ENCODE results near the gene SOX6. TPM values are rescaled to one million over a fixed set of nuclear protein-coding genes. Genes with fewer than 3 reads are reported as not detected.

SOX6 gene
- total RNA-seq, 1 donor from 2014 or later, result not detected

GRCh38 chr11:16194566-16194965, 161.8 kb downstream of the SOX6 start:
- intact Hi-C loops (cut with micrococcal nuclease), result no loop called here

DNA sequence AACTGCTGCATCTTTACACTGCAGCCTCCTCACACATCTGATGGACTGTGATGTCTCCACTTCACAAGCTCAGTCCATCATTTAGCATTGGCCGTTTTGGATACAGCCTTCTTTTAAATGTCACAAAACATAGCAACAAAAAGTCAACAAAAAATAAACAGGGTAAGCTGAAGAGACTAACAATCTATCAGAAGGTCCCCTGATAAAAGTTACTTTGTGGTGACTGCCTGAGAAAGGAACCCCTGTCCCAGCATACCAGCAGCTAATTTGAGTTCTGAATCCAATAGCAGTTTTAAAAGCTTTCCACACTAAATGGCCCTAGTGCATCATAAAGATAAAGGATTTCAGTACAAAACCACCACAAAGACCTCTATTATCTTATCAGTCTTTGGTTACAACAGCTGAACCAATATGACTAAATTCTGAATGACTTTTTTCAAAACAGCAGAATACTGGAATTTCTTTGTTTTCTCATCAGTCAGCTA, 162.4 kb downstream of the SOX6 start:
- intact Hi-C loops (cut with micrococcal nuclease), result no loop called here

DNA sequence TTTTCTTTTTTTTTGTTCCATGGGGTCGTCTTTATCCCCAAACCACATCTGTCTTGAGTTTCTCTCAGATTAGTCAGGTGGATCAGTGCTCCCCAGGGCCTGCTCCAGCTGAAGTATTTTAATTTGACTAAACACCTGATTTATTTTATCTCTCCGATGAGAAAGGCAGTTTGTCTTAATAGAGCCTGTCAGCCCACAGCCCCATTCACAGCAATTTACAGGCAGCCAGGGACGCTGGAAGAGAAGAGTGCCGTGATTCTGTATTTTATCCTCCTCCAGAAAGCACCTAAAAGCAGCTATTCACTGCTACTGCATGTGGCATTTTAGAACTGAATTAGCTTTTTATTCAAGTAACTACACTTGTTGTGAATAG, 164.5 kb downstream of the SOX6 start:
- intact Hi-C loops (cut with micrococcal nuclease), result no loop called here

DNA sequence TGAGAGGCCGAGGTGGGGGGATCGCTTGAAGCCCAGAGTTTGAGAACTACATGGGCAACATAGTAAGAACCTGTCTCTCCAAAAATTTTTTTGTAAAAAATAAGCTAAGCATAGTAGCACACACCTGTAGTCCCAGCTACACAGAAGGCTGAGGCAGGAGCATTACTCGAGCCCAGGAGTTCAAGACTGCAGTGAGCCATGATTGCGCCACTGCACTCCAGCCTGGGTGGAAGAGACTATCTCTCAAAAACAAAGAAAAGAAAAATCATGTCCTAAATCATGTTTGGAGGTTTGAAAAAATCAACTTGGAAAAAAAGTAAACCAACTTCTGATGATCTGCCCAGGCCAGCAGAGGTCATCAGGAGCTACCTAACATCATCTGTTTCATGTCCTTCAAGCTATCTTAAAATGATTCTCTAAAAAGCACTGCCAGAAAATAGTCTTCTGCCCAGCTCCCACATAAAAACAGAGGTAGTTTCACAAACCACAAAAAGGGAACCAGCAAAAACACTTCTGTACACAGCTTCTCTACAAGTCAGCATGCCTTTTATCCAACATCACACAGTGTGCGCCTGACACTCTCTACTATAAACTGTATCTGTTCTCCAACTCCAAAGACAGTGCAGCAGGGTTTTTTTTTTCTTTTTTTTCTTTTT, 165.0 kb downstream of the SOX6 start:
- intact Hi-C loops (cut with micrococcal nuclease), result no loop called here

GRCh38 chr11:16186680-16187079, 169.7 kb downstream of the SOX6 start:
- intact Hi-C loops (cut with micrococcal nuclease), result no loop called here

DNA sequence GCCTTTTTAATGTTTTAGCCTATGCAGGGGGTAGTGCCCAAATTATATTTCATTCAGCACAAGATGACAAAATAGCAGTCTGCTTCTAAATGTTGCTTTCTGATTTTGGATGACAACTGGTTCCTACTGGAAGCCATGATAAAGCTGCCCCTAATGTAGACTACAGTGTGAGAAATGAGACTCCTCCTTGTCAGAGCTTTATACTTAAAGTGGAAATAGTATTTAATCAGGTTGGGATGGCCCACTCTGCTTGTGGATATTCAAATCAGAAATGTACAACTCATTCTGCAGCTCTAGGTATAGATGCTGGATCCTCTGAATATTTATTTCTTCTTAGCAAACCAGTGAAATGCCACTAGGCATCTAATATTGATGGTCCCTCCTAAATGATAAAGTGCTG, 171.3 kb downstream of the SOX6 start:
- intact Hi-C loops (cut with micrococcal nuclease), result no loop called here

DNA sequence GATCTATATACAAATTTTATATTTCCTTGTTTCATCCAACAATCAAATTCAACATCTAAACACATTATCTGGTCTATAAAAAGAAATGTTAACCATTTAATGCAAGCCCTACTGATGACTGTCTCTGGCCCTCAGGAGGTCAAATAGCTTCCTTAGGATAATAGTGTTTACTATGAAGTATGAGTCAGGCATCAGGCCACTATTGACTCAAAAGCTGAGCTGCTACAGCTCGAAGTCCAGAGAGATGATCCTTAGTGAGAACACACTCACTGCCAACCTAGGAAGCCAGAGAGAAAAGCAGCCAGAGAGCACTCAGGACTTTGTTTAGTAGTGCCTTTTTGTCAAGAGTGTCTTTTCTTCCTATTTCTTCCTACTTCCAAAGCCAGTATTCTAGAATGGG, 171.8 kb downstream of the SOX6 start:
- intact Hi-C loops (cut with micrococcal nuclease), result no loop called here

- intact Hi-C loops (cut with micrococcal nuclease), result no loop called here
Observed at GRCh38 chr11:16182553-16182952, 173.8 kb downstream of the SOX6 start.

DNA sequence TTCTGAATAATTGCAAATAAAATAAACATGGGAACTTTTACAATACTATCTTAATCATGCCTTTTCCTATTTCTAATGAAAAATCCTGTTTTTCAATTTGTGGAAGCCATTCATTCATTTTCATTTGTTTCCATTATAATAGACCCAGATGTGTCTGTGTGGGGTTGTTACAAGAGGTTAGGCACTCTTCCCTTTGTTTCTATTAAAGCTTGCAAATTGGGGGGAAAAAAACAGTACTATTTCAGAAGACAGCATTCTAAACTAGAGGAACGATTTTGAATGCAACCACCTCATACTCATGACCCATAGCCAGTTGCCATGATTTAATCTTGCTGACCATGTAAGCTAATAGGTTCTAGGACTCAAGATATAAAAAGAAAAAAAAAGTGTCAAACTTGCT, 175.5 kb downstream of the SOX6 start:
- intact Hi-C loops (cut with micrococcal nuclease), result no loop called here

DNA sequence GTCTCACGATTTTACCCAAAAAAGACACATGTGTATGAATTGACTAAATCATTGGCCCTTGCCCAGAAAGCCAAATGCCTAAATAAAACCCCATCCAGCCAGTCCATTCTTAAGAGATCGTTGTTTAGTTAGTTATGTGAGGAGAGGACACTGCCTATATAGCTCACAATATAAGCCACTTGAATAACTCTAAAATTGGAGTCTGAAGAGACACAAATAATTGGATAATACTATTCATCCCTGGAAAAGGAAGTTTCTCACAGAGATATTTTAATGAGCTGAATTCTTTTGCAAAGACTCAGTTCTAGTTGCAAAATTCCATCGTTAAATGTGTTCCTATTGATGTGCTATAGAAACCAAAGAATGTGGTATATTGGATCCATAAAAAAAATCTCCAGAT, 176.7 kb downstream of the SOX6 start:
- intact Hi-C loops (cut with micrococcal nuclease), result no loop called here

- intact Hi-C loops (cut with micrococcal nuclease), result no loop called here
Observed at GRCh38 chr11:16178273-16178672, 178.1 kb downstream of the SOX6 start.

GRCh38 chr11:16177688-16178087, 178.7 kb downstream of the SOX6 start:
- intact Hi-C loops (cut with micrococcal nuclease), result no loop called here

- intact Hi-C loops (cut with micrococcal nuclease), result no loop called here
Observed at GRCh38 chr11:16173798-16174197, 182.5 kb downstream of the SOX6 start.

GRCh38 chr11:16171882-16172281, 184.5 kb downstream of the SOX6 start:
- intact Hi-C loops (cut with micrococcal nuclease), result no loop called here

GRCh38 chr11:16169956-16170847, 186.1 kb downstream of the SOX6 start:
- intact Hi-C loops (cut with micrococcal nuclease), result no loop called here

DNA sequence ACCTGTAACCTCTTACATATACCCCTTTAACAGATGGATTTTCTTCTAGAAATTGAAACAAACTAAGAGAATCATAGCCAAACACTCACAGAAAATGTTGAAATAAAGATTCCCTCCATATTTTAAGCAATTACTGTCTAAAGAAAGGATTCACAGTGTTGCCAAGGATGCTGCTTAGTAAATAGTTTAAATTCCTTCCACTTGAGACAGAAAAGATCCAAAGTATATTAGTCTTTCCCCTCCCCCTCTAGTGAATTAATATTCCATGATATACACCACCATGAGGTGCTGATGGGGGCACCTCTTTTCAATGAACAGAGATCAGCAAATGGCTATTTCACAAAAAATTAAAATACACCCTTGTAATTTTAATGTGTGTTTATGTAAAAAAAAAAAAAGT, 186.8 kb downstream of the SOX6 start:
- intact Hi-C loops (cut with micrococcal nuclease), result no loop called here

- intact Hi-C loops (cut with micrococcal nuclease), result no loop called here
Observed at GRCh38 chr11:16167706-16168487, 188.4 kb downstream of the SOX6 start.

- intact Hi-C loops (cut with micrococcal nuclease), result no loop called here
Observed at GRCh38 chr11:16166571-16166970, 189.8 kb downstream of the SOX6 start.

GRCh38 chr11:16160146-16160545, 196.2 kb downstream of the SOX6 start:
- intact Hi-C loops (cut with micrococcal nuclease), result no loop called here

- intact Hi-C loops (cut with micrococcal nuclease), result no loop called here
Observed at GRCh38 chr11:16158426-16158994, 197.8 kb downstream of the SOX6 start.

DNA sequence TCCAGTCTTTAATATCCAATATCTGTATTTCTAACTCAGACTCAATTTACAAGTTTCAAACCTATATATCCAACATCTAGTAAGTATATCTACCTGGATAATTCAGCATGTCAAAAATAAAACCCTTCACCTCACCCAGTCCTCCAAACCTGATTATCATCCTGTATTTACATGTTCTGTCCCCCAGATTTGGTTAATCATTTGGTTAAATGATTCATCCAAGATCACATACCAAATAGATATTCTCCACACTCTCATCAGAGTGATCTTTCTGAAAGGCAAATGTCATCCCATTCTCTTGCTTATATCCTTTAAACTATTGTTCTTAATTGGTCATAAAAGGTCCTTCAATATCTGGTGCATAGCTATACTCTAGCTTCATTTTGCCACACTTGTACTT, 199.0 kb downstream of the SOX6 start:
- intact Hi-C loops (cut with micrococcal nuclease), result no loop called here

DNA sequence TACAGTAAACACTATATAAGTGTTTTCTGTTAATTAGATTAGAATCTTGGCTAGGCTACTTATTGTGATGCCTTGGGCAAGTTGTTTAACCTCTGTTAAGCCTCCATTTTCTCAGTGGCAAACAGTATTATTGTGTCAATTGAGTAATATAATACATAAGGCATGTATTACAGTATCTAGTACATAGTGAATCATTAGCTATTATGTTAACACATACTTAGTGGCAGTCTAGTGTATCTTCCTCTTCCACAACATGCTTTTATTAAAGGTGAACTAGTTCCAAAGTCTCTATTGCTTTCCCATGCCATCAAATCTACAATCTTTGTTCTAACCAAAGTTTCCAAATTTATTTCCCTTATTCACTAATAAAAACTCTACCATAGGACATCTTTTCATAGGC, 200.9 kb downstream of the SOX6 start:
- intact Hi-C loops (cut with micrococcal nuclease), result no loop called here

Data from T-helper 2 cell treated with Interferon-gamma antibody and Interleukin-4, amounts not matched to agents 100 ng/mL and 5 ng/mL, for 36 hours (primary cell).